Measurements from ENCODE around the gene NCDN.

Gene NCDN

GRCh38 chr1:35557611-35558373 is at the start of gene NCDN:
NCDN (plus strand) TSS chr1:35557799; CDS start chr1:35558191, 392 bp downstream.
- peak; percentile 76 for FAIRE-seq

- no peak for FAIRE-seq
Observed at GRCh38 chr1:35507947-35508346, 49.7 kb upstream of the NCDN start.

DNA sequence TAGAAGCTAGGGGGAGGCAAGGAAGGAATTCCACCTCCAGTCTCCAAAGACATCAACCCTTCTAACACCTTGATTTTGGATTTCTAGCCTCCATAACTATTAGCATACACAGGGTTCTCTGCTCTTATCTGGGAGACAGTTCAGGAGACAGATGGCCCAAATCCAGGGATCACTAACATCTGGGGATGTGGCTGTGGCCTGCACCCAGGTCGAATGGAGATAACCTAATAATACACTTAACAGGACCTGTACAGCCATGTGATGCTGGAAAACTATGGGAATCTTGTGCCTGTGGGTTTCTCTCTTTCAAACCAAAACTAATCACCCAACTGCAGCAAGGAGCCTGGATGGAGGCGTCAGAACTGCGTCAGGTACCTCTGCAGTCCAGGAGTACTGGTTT is 48.0 kb upstream of the NCDN start:
- no peak for FAIRE-seq

- FAIRE-seq = no peak
Observed at GRCh38 chr1:35511305-35511704, 46.3 kb upstream of the NCDN start.

- FAIRE-seq = no peak
Observed at GRCh38 chr1:35518183-35518582, 39.4 kb upstream of the NCDN start.

DNA sequence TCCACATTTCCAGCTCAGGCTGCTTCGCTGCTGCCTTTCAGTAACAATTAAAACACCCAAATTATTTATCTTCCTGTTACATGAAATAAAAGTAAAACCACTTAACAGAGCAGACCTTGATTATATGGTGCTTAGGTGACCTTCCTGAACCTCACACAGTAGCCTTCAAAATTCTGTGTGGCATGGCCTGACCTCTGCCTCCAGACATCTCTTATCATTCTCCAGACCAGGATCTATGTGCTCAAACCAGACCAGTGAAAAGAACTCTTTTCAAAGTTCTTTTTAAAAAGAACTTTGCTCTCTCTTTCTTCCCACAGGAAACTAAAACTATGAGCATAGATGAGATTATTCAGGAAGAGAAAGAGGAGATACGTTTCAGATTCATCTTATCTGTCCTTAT is 38.2 kb upstream of the NCDN start:
- no peak for FAIRE-seq

DNA sequence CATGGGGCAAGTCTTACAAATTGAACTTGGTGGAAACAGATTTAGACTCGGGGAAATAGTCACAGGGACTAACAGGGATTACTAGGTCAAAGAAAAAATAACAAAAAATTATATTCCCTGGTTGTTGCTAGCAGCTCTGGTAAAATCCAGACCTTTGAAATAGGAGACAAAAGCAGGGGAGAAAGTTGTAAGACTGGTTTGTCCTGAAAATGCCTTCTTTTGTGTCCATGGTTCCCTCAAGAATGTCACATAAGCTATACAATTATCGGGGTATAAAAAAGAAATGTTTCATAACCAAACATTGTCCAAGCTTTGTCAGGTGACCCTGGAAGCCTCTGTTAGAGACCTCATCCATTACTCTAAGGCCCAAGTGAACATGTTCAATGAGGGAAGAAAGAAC is 33.5 kb upstream of the NCDN start:
- FAIRE-seq = no peak

GRCh38 chr1:35530168-35530567 is 27.4 kb upstream of the NCDN start:
- FAIRE-seq = no peak

- no peak for FAIRE-seq
Observed at GRCh38 chr1:35530946-35531345, 26.7 kb upstream of the NCDN start.

DNA sequence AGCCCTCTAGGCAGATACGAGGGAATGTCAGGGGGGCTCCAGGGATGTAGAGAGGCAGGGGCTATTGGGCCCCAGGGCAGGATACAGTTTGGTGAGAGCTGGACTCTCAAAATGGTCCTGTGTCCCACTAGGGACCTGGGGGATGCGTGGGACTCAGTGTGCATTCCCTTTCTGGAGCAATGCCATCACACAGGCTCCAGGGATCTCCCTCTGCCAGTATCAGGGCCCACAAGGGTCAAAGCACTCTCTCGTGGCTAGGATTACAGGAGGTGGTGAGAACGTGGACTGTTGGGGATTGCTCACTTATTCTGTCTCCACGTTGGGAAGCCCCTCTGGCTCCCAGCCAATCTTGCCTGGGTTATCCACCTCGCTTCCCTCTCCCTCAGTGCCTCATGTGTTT is 26.2 kb upstream of the NCDN start:
- FAIRE-seq = no peak

DNA sequence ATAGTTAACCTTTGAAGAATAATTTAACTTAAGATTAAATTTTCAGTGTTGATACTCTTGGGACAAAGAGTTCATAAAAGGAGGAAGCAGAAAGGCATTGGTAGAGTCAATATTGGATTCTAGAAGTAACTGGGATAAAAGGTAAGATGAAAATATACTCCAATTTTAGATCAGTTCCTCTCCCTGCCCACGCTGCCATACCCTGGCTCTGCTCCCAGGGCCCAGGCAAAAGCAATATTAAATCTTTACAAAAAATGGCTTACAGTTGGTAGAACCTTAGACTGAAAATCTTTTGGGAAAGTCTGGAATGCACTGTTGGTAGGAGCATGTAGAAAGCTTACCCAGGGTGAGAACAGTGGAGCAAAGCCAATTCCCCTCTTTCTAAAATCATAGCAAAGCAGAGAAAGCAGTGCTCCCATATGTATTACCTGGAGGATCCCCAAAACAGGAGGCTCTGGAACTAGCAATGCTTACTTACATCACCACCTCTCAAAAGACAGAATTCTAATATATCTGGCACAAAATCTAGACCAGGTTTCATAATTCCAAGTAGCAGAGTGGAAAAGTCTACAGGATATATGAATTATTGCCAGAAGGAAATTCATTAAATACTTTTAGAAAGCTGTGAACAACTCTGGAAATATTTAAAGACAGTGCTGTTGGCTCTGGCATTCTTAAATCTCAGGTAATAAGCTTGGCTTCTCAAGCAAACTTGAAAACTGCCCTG is 24.9 kb upstream of the NCDN start:
- FAIRE-seq = no peak

DNA sequence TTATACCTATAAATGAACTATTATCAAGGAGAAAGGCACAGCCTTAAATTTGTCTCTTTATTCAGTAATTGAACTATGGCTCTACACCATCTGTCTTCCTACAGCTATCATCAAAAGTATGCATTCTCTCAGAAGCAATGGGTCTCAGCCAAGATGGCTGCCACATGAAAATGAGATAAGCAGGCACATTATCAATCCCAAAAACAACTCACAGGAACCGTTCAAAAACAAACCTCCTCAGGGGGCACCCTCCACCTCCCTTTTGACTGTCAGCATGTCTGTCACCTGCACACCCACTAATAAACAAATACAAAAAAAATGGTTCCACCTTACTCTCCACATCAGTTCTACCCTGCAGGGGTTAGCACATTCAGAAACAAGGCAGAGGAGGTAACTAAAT is 24.0 kb upstream of the NCDN start:
- FAIRE-seq = no peak

- FAIRE-seq = no peak
Observed at GRCh38 chr1:35535243-35535642, 22.4 kb upstream of the NCDN start.

DNA sequence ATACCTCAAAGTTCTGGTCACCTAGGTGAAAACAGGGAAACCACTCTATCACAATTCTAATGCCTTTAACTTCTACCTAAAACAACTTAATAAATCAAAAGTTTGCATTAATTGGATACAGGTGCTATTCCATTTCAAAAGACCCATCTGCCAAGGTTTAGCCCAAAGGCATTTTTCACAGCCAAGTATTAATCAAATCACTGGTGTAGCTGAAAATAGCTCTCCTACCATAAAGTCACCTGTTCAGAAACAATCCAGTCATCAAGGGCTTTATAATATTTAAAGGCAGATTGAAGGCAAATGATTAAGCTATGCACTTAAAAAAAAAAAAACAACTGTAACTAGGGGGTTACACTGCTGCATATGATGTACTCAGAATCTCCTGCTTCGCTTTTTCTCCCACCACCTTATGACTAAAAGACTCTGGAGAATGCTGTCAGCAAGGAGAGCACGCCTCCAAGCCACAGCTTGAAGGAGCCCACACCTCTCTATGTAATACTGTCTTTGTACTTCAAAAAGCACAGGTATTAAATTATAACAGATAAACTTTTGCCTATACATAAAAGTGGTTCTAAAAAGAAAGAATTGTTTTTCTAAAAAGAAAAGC is 20.9 kb upstream of the NCDN start:
- FAIRE-seq = no peak

GRCh38 chr1:35537806-35538205 is 19.8 kb upstream of the NCDN start:
- no peak for FAIRE-seq

DNA sequence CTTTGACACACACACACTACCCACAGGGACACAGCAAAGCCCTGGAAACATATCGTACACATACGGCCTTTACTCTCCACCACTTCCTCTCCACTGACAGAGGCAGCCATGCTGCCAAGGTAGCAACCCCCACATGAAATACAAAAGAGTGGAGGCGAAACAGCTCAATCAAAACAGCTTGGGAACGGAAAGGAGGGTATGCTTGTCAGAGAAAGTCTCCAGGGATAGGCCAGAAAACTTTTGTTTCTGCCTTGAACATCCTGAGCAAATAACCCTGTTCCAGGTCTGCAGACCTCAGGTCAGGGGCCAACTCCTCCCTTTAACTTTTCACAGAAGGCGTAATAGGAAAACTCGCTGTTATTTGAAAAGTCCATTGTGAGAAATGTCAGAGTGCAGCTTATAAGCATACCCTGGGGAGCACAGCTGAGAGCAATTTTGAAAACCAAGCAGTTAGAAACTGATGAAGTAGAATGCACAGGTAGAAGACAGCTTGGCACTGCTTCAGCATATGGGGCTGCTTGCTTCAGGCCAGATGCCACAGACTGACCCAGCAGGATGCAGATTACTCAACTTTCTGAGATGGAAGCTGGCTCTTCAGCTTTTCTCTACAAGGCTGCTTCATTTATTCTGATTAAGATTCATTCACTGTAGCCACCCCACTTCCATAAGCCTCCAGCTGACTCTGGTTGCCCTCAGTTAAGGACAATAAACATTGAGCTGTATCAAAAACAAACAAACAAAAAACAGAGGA is 18.4 kb upstream of the NCDN start:
- FAIRE-seq = no peak

DNA sequence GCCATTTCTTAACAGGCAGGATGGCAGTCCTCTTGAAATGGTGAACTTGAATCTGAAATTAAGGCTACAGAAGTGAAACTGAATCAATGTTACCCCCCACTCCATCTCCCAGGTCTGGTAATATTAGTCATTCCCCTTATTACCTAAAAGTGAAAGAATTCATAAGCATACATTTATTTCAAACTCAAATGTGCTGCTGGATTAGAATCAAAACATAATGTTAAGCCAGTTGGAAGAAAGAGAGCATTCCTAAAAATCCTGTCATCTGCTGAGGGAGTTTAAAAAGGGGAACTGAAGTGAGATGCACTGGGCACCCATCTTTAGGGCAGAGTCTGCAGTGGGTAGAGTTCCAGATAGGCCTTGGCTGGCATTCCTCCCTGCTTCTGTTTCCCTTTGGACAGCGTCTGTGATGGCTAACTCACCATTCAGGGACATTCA is 17.8 kb upstream of the NCDN start:
- FAIRE-seq = no peak

- FAIRE-seq = no peak
Observed at GRCh38 chr1:35544976-35545375, 12.6 kb upstream of the NCDN start.

- no peak for FAIRE-seq
Observed at GRCh38 chr1:35546614-35547013, 11.0 kb upstream of the NCDN start.

DNA sequence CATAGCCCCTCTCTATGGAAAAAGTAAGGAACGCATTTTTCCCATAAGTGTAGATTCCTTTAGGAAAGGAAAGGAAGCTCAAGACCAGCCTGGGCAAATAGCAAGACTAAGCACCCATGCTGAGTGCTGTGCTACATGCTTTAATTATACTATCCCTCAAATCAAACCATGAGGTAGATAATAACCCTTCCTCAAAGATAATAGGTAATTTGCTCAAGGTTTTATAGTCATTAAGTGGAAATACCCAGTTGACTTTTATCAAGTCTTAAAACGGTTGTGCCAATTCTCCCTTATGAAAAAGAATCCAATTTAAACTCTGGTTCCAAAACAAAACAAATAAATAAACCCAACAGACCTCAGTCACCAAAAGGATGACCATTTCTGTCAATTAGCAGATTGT is 3.7 kb upstream of the NCDN start:
- no peak for FAIRE-seq

- FAIRE-seq = no peak
Observed at GRCh38 chr1:35554266-35555211, 3.1 kb upstream of the NCDN start.

DNA sequence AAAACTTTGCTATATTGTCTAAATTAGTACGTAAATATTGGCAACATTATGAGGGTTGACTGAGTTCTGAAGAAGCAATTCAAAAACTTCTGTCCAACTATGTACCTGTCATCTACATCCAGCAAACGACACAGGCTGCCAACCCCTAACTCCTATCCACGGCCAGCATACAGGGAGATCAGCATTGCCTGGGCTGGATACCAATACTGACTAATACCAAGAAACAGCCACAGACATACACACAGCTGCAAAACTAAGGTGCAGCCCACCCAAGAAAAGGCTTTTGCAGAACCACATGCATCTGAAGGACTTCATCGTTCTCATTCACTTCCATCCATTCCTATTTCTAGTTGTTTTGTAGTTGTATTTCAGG is 2.4 kb upstream of the NCDN start:
- FAIRE-seq = no peak
